A204.1 (cell line): ENCODE measurements around the gene CPNE8.

Source experiments
- FAIRE-seq: peaks from 2 replicates; lab custom pipeline; 2012; peaks lifted over from hg19 to GRCh38; lab: Jason Lieb, UNC

Gene CPNE8

DNA sequence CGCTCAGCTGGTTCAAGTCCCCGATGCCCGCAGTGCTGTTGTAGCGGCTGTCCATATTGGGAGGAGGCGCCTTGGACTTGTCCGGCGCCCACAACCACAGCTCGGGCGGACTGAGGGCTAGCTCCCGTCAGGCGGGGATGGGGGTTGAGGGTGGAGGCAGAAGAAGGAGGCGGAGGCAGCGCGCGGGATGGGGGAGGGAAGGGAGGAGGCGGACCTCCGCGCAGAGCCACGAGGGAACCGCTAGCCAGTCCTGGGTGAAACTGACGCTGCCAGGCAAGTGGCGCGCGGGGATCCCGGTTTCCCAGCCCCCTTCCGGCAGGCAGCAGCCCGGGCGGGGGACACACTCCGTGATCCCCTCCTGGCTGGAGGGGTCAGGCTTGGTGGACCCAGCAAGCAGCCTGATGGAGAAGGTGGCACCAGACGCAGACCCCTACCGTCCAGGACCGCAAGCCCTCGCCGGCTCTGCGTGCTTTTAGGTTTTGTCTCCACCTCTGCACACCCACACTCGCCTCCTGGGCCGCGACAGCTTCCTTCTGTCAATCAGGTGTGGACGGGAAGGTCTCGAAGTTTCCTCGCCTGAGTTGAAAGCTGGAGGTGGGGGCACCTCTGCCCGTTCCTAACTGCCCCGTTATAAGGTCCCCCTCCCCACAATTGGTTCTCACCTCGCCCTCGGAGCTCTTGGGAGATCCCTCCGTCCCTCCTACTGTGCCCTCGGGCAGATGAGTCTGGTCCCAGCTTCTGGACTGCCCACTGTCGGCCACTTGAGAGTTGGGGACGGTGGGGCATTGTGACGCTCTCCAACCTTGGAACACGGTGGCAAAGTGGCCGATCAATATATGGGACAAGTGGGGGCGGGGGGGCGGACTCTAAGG, at the start of gene CPNE8:
Gene CPNE8 (minus strand): TSS at position 112 of the 872 bp plus-strand sequence. CDS start 57 bp downstream, at position 55.
- FAIRE-seq: no peak

- no peak for FAIRE-seq
Observed at GRCh38 chr12:38954238-38954873, 49.0 kb upstream of the CPNE8 start.

DNA sequence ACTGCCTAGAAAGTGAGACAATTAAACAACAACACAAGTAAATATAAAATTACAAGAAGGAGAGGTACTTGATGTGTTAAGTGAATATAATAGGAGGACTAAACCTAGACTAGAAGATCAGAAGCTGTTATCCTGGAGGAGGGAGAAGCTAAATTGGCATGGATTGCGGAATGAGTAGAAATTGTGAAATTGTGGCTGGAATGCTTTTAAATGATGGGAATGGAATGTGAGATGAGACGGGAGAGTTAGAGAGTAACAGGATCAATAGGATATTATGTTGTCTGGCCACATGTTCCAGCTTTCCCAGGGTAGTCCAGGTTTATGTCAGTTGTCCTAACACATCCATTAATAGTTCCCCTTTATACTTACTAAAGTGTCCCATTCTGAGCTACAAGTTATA, 44.0 kb upstream of the CPNE8 start:
- no peak for FAIRE-seq

DNA sequence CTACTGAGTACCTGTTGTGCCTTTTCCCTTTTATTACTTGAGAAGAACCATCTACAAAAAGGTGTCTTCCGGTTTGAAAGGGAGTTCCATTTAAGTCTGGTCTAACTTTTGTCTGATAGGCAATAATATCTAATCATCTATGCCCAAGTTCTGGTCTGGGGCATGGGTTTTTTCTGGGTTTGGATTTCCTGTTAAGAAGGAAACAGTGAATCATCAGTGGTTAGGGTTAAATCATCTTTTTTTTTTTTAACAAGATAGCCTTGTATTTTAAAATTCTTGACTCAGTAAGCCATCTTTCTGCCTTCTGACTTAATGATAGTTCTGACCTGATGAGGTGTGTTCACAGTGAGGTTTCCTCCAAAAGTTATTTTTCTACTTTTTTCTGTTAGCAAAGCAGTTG, 29.3 kb upstream of the CPNE8 start:
- FAIRE-seq: no peak

DNA sequence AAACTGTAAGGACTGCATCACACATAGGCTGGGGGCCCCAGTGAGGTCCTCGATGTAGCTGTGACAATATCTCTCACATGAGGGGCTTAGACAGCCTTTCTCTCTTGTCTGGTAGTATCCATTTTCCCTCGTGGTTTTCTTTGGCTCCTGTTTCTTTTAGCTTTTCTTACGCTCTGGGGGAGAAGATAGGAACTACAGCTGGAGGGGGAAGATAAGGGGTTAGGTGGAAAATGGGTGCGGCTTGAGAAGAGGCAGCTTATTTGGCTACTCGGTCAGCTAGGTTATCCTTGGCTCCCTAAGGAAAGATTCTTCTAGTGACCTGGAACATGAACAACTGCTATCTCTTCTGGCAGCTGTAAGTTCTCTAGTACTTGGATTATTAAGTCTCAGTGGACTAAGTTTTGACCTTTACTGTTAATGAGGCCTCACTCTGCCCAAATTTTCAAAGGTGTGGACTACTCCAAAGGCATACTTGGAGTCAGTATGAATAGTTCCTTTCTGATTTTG, 28.7 kb upstream of the CPNE8 start:
- FAIRE-seq: no peak

GRCh38 chr12:38932320-38932719, 26.9 kb upstream of the CPNE8 start:
- FAIRE-seq: no peak

- no peak for FAIRE-seq
Observed at GRCh38 chr12:38931461-38931860, 26.1 kb upstream of the CPNE8 start.

GRCh38 chr12:38930990-38931389, 25.6 kb upstream of the CPNE8 start:
- FAIRE-seq: no peak

GRCh38 chr12:38926501-38926900, 21.1 kb upstream of the CPNE8 start:
- FAIRE-seq: no peak

- peak; percentile 85 for FAIRE-seq
Observed at GRCh38 chr12:38921025-38921677, 15.8 kb upstream of the CPNE8 start.

GRCh38 chr12:38919191-38919590, 13.8 kb upstream of the CPNE8 start:
- FAIRE-seq: no peak

GRCh38 chr12:38915429-38916182, 10.2 kb upstream of the CPNE8 start:
- no peak for FAIRE-seq

DNA sequence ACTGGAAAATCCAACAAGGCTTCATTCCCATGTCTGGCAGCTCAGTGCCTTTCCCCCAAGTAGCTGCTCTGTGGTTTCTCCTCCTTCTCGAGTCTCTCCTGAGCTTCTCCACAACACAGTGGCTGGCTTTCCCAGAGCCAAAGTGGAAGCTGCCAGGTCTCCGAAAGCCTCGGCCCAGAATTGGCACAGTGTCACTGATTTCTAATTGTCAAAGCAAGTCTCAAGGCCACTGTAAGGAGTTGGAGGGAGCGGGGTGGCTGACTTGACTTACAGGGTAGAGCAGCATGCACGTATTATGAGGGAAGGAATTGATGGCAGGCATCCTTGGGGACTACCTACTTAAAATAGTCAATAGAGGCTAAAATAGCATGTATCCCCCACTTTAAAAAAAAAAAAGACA, 6.7 kb upstream of the CPNE8 start:
- no peak for FAIRE-seq

- FAIRE-seq: no peak
Observed at GRCh38 chr12:38911611-38912010, 6.2 kb upstream of the CPNE8 start.

- FAIRE-seq: peak; percentile 76
Observed at GRCh38 chr12:38907201-38907923, 2.0 kb upstream of the CPNE8 start.

- no peak for FAIRE-seq
Observed at GRCh38 chr12:38906482-38907200, 1.2 kb upstream of the CPNE8 start.

GRCh38 chr12:38904537-38905479, 583 bp downstream of the CPNE8 start:
- FAIRE-seq: no peak

DNA sequence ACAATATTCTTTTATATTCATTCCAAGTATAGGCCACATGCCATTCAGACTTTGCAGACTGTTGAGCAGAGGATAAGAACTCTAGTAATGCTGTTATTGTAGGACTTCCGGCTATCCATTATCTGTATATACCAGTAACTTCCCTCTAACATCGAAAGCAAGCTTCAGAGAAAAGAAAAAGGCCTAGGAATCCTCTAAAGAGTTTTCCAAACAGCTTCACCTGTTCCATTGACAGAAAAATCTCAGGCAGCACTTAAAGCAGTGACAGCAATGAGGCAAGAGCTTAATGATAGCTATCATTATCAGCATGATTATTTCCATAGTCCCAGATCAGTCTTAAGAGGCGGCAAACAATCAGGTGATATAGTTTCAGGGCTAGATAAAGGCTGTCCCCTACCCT, 1.8 kb downstream of the CPNE8 start:
- no peak for FAIRE-seq

GRCh38 chr12:38898001-38898684, 7.2 kb downstream of the CPNE8 start:
- FAIRE-seq: no peak
